Neural progenitor cell (in vitro differentiated cells): ENCODE data around the gene MMP20.

Experiments
- EZH2 ChIP-seq: fragments of 200-600 bp; sonication (generic); IDR thresholded peaks from 2 replicates; pipeline ENCODE4 v1.6.1; 2017; ENCODE audit warnings: antibody characterized with exemption, mild to moderate bottlenecking, moderate library complexity
- EZH2phosphoT487 ChIP-seq: fragments of 200-600 bp; sonication (generic); IDR thresholded peaks from 2 replicates; pipeline ENCODE4 v1.6.1; 2017; ENCODE audit warnings: antibody characterized with exemption
- TF ChIP-seq, protein P1 (sequence below): fragments of 200-600 bp; sonication (generic); IDR thresholded peaks from 2 replicates; pipeline ENCODE4 v1.5.1; 2017; ENCODE audit warnings: antibody characterized with exemption, mild to moderate bottlenecking

- TF ChIP-seq, protein P1, sequence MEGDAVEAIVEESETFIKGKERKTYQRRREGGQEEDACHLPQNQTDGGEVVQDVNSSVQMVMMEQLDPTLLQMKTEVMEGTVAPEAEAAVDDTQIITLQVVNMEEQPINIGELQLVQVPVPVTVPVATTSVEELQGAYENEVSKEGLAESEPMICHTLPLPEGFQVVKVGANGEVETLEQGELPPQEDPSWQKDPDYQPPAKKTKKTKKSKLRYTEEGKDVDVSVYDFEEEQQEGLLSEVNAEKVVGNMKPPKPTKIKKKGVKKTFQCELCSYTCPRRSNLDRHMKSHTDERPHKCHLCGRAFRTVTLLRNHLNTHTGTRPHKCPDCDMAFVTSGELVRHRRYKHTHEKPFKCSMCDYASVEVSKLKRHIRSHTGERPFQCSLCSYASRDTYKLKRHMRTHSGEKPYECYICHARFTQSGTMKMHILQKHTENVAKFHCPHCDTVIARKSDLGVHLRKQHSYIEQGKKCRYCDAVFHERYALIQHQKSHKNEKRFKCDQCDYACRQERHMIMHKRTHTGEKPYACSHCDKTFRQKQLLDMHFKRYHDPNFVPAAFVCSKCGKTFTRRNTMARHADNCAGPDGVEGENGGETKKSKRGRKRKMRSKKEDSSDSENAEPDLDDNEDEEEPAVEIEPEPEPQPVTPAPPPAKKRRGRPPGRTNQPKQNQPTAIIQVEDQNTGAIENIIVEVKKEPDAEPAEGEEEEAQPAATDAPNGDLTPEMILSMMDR: no peak
- no peak for TF ChIP-seq EZH2
- no peak for TF ChIP-seq EZH2phosphoT487
These were observed 10.6 kb downstream of the MMP20 start for GRCh38 chr11:102614485-102614884.
